Colonic mucosa (tissue), 4 donors: ENCODE results near the gene TCTA. TPM values are rescaled to one million over a fixed set of nuclear protein-coding genes. Genes with fewer than 3 reads are reported as not detected.

ENCODE experiments used
- DNase-seq: peaks from one replicate; pipeline ENCODE4 v3.0.0-alpha.2; 2020
- H3K27ac ChIP-seq: fragments of 200-600 bp; one replicate; pipeline ENCODE4 v1.8.0; 2021
- H3K27me3 ChIP-seq: fragments of 200-600 bp; one replicate; pipeline ENCODE4 v1.8.0; 2021
- H3K36me3 ChIP-seq: fragments of 200-600 bp; one replicate; pipeline ENCODE4 v1.8.0; 2021
- H3K4me1 ChIP-seq: fragments of 200-600 bp; one replicate; pipeline ENCODE4 v1.8.0; 2021; ENCODE audit warnings: mild to moderate bottlenecking
- H3K4me3 ChIP-seq: fragments of 200-600 bp; one replicate; pipeline ENCODE4 v1.8.0; 2021
- H3K9ac ChIP-seq, 2 donors: one replicate each; pipeline ENCODE4 v1.7.0; 2013; ENCODE audit warnings: control low read depth in 2 of 2, low read depth in 2 of 2, low read length in 2 of 2
- H3K9me3 ChIP-seq: fragments of 200-600 bp; one replicate; pipeline ENCODE4 v1.8.0; 2021
- intact Hi-C: fragments of 100-400 bp; cut with DNase I; formaldehyde crosslinking; loops from one replicate; pipeline ENCODE4 v1.14.1; 2022
- total RNA-seq, 2 donors: library from RNA; stranded (reverse); fragmentation: NEBNext Ultra II Directional in 1 of 2; extraction: Animal tissue kit (Norgen Biotek cat#: 25700) in 1 of 2; gene quantifications; one replicate each; pipeline ENCODE4 v1.2.1, GENCODE V29; 2021
- TF ChIP-seq, protein P1 (sequence below): fragments of 200-600 bp; IDR thresholded peaks from one replicate; pipeline ENCODE4 v1.8.0; 2022; ENCODE audit warnings: antibody characterized with exemption, mild to moderate bottlenecking
- donor health status: healthy.
- donor health status: DM: no; HTN: no; CAD: no.
- donor health status: DM: no; HTN: no; CAD: no.

Gene TCTA
- total RNA-seq, 2 donors from 2014 or later = 35.0 to 37.6 TPM

GRCh38 chr3:49378249-49378895, 33.9 kb upstream of the TCTA start:
- Histone ChIP-seq H3K36me3 (peaks cover 3% of the 10 kb centered on the region), H3K9ac (no peak overlapping the region), H3K9me3 (no peaks in the 10 kb centered on the region), H3K4me1 (peaks cover 7% of the 10 kb centered on the region), H3K27me3 (no peaks in the 10 kb centered on the region), H3K4me3 (no peak overlapping the region), H3K27ac (no peak overlapping the region)
- TF ChIP-seq, protein P1, sequence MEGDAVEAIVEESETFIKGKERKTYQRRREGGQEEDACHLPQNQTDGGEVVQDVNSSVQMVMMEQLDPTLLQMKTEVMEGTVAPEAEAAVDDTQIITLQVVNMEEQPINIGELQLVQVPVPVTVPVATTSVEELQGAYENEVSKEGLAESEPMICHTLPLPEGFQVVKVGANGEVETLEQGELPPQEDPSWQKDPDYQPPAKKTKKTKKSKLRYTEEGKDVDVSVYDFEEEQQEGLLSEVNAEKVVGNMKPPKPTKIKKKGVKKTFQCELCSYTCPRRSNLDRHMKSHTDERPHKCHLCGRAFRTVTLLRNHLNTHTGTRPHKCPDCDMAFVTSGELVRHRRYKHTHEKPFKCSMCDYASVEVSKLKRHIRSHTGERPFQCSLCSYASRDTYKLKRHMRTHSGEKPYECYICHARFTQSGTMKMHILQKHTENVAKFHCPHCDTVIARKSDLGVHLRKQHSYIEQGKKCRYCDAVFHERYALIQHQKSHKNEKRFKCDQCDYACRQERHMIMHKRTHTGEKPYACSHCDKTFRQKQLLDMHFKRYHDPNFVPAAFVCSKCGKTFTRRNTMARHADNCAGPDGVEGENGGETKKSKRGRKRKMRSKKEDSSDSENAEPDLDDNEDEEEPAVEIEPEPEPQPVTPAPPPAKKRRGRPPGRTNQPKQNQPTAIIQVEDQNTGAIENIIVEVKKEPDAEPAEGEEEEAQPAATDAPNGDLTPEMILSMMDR = no peak
- no peak for DNase-seq
- intact Hi-C loops = no loop called here

GRCh38 chr3:49383387-49383786, 28.8 kb upstream of the TCTA start:
- peaks cover 7% of the 10 kb centered on the region for H3K4me1 ChIP-seq
- H3K9ac ChIP-seq = no peak overlapping the region
- no peaks in the 10 kb centered on the region for H3K36me3 ChIP-seq
- TF ChIP-seq, protein P1 = no peak
- H3K27ac ChIP-seq = peak overlapping the region; percentile 50
- intact Hi-C loops = no loop called here
- no peaks in the 10 kb centered on the region for H3K9me3 ChIP-seq
- H3K27me3 ChIP-seq = no peaks in the 10 kb centered on the region
- no peak overlapping the region for H3K4me3 ChIP-seq
- DNase-seq = peak; percentile 56

GRCh38 chr3:49385617-49386016, 26.6 kb upstream of the TCTA start:
- H3K27me3 ChIP-seq = no peaks in the 10 kb centered on the region
- H3K9me3 ChIP-seq = no peaks in the 10 kb centered on the region
- intact Hi-C loops = no loop called here
- H3K4me1 ChIP-seq = peaks cover 7% of the 10 kb centered on the region
- H3K4me3 ChIP-seq = no peak overlapping the region
- DNase-seq = no peak
- TF ChIP-seq, protein P1 = no peak
- no peaks in the 10 kb centered on the region for H3K36me3 ChIP-seq
- no peak overlapping the region for H3K27ac ChIP-seq
- no peak overlapping the region for H3K9ac ChIP-seq

GRCh38 chr3:49386056-49386756, 26.0 kb upstream of the TCTA start:
- H3K9ac ChIP-seq = no peak overlapping the region
- intact Hi-C loops = no loop called here
- no peak overlapping the region for H3K27ac ChIP-seq
- H3K4me3 ChIP-seq = no peak overlapping the region
- no peaks in the 10 kb centered on the region for H3K36me3 ChIP-seq
- TF ChIP-seq, protein P1 = no peak
- peaks cover 7% of the 10 kb centered on the region for H3K4me1 ChIP-seq
- no peaks in the 10 kb centered on the region for H3K9me3 ChIP-seq
- DNase-seq = no peak
- H3K27me3 ChIP-seq = no peaks in the 10 kb centered on the region

DNA sequence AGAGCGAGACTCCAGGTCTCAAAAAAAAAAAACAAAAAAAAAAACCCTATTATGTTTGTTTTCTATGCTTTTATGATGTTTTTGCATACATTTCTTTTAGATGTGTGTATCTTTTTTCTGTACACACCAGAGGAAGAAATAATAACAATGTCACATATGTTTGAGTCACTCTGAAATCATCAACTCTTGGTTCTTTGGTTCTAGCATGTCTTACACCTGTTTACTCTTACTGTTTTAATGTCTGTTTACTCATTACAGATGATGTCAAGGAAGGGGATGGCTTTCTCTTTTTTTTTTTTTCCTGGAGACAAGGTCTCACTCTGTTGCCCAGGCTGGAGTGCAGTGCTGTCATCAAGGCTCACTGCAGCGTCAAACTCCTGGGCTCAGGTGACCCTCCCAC, 24.5 kb upstream of the TCTA start:
- intact Hi-C loops = no loop called here
- H3K27me3 ChIP-seq = no peaks in the 10 kb centered on the region
- no peak overlapping the region for H3K27ac ChIP-seq
- DNase-seq = no peak
- no peaks in the 10 kb centered on the region for H3K9me3 ChIP-seq
- H3K36me3 ChIP-seq = no peaks in the 10 kb centered on the region
- no peak overlapping the region for H3K4me3 ChIP-seq
- no peak overlapping the region for H3K9ac ChIP-seq
- peaks cover 3% of the 10 kb centered on the region for H3K4me1 ChIP-seq
- TF ChIP-seq, protein P1 = no peak
